ENCODE data around the gene G2E3. TPM values are rescaled to one million over a fixed set of nuclear protein-coding genes. Genes with fewer than 3 reads are reported as not detected.

G2E3 gene
- total and polyA plus RNA-seq, 2 of the 13 experiments (the other 11 are each of a cell fraction or from before 2014, with no cell fraction given): 22.8 to 63.0 TPM

GRCh38 chr14:30621940-30622830, 63.2 kb downstream of the G2E3 start, which contains the start of gene SCFD1 (continued):
- TF ChIP-seq RORA (CRISPR knock-in tag; IDR thresholded peaks at IDR 0.05) (no peak), ZNF749 (CRISPR knock-in tag; IDR thresholded peaks at IDR 0.05; ENCODE audit: borderline replicate concordance) (peak; percentile 73), NCOA2 (CRISPR knock-in tag; IDR thresholded peaks at IDR 0.05) (peak; percentile 92), JUND (CRISPR knock-in tag; IDR thresholded peaks at IDR 0.05) (peak; percentile 95), NAIF1 (CRISPR knock-in tag; IDR thresholded peaks at IDR 0.05; ENCODE audit: borderline replicate concordance) (no peak), ZNF543 (CRISPR knock-in tag; IDR thresholded peaks at IDR 0.05) (peak; percentile 99), ETV5 (CRISPR knock-in tag; IDR thresholded peaks at IDR 0.05; ENCODE audit: borderline replicate concordance) (peak; percentile 100), ZSCAN22 (CRISPR knock-in tag; IDR thresholded peaks at IDR 0.05) (peak; percentile 57), ZNF225 (CRISPR knock-in tag; IDR thresholded peaks at IDR 0.05) (peak; percentile 100), ZNF501 (CRISPR knock-in tag; IDR thresholded peaks at IDR 0.05) (peak; percentile 100), ZMYM3 (CRISPR knock-in tag; IDR thresholded peaks at IDR 0.05) (peak; percentile 98), DMAP1 (CRISPR knock-in tag; IDR thresholded peaks at IDR 0.05) (peak; percentile 100), ZBTB3 (CRISPR knock-in tag; IDR thresholded peaks at IDR 0.05; ENCODE audit: borderline replicate concordance, low read depth) (peak; percentile 95), RARG (CRISPR knock-in tag; IDR thresholded peaks at IDR 0.05; ENCODE audit: low read depth) (peak; percentile 96), MAFF (IDR thresholded peaks at IDR 0.05; ENCODE audit: low read depth, low read length) (no peak), SP4 (CRISPR knock-in tag; IDR thresholded peaks at IDR 0.05) (peak; percentile 99), ZNF761 (CRISPR knock-in tag; conservative IDR thresholded peaks at IDR 0.05) (peak; percentile 99), REL (CRISPR knock-in tag; conservative IDR thresholded peaks at IDR 0.05) (peak; percentile 99), ZNF629 (CRISPR knock-in tag; conservative IDR thresholded peaks at IDR 0.05) (peak; percentile 41), KLF11 (CRISPR knock-in tag; IDR thresholded peaks at IDR 0.05) (0 out of 2 replicates have a peak, but pooled peaks have one; percentile 96), KDM5A (IDR thresholded peaks at IDR 0.05; ENCODE audit: borderline replicate concordance, low read length) (peak; percentile 94), FUBP1 (CRISPR knock-in tag; IDR thresholded peaks at IDR 0.05; ENCODE audit: borderline replicate concordance) (peak; percentile 97), EHMT2 (IDR thresholded peaks at IDR 0.05; ENCODE audit: borderline replicate concordance, low read depth, low read length) (no peak), ZNF724P (CRISPR knock-in tag; IDR thresholded peaks at IDR 0.05; ENCODE audit: borderline replicate concordance) (peak; percentile 95)
- TF ChIP-seq, protein P1, sequence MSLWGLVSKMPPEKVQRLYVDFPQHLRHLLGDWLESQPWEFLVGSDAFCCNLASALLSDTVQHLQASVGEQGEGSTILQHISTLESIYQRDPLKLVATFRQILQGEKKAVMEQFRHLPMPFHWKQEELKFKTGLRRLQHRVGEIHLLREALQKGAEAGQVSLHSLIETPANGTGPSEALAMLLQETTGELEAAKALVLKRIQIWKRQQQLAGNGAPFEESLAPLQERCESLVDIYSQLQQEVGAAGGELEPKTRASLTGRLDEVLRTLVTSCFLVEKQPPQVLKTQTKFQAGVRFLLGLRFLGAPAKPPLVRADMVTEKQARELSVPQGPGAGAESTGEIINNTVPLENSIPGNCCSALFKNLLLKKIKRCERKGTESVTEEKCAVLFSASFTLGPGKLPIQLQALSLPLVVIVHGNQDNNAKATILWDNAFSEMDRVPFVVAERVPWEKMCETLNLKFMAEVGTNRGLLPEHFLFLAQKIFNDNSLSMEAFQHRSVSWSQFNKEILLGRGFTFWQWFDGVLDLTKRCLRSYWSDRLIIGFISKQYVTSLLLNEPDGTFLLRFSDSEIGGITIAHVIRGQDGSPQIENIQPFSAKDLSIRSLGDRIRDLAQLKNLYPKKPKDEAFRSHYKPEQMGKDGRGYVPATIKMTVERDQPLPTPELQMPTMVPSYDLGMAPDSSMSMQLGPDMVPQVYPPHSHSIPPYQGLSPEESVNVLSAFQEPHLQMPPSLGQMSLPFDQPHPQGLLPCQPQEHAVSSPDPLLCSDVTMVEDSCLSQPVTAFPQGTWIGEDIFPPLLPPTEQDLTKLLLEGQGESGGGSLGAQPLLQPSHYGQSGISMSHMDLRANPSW (CRISPR knock-in tag; IDR thresholded peaks at IDR 0.05; ENCODE audit: borderline replicate concordance): peak; percentile 90; the same call in 1 of the 2 replicates
